ENCODE results near the gene PROSER3.

The PROSER3 gene

GRCh38 chr19:35753634-35754369 lies 4.2 kb upstream of the PROSER3 start:
- DNase-seq (ENCODE audit: low read depth) = no peak
- TF ChIP-seq, protein P1, sequence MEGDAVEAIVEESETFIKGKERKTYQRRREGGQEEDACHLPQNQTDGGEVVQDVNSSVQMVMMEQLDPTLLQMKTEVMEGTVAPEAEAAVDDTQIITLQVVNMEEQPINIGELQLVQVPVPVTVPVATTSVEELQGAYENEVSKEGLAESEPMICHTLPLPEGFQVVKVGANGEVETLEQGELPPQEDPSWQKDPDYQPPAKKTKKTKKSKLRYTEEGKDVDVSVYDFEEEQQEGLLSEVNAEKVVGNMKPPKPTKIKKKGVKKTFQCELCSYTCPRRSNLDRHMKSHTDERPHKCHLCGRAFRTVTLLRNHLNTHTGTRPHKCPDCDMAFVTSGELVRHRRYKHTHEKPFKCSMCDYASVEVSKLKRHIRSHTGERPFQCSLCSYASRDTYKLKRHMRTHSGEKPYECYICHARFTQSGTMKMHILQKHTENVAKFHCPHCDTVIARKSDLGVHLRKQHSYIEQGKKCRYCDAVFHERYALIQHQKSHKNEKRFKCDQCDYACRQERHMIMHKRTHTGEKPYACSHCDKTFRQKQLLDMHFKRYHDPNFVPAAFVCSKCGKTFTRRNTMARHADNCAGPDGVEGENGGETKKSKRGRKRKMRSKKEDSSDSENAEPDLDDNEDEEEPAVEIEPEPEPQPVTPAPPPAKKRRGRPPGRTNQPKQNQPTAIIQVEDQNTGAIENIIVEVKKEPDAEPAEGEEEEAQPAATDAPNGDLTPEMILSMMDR (conservative IDR thresholded peaks at IDR 0.05; ENCODE audit: low read depth, low read length) = no peak
- no peak overlapping the region for H3K4me3 ChIP-seq (ENCODE audit: low read length)

DNA sequence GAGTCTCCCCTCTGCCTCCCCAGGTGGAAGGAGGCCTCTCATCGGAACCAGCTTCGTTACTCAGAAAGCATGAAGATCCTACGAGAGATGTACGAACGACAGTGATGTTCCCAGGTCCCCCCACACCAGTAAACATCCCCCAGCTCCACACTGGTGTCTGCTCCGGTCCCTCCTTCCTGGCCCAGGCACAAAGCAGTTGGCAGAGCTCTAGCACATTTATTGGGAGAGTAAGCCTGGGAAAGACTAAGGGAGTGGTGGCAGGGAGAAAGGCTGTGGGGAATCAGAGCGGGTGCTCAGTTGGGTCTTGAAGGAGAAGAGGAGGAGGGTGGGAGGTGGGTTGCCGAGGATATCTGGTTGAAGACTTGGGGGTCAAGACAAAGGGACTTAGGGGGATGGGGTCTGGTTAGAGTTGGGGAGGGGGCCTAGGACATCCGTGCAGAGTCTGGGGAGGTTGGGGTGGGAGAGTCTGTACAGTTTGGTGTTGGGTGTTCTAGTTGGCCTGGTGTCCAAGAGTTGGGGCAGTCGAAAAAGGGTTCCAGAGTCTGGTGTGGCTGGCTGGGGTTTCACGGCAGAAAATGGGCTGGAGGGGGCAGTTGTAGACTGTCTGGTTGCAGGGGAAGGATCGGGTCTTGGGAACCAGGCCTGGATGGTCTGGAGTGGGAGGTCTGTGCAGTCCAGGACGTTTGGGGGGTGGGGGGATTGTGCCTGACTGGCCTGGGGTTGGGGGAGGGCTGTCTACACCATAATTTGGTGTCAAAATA lies 3.4 kb upstream of the PROSER3 start:
- H3K4me3 ChIP-seq (ENCODE audit: low read length) = no peak overlapping the region
- TF ChIP-seq, protein P1 (conservative IDR thresholded peaks at IDR 0.05; ENCODE audit: low read depth, low read length) = no peak
- no peak for DNase-seq (ENCODE audit: low read depth)

- TF ChIP-seq, protein P1 (conservative IDR thresholded peaks at IDR 0.05; ENCODE audit: low read depth, low read length) = no peak
- DNase-seq (ENCODE audit: low read depth) = no peak
- H3K4me3 ChIP-seq (ENCODE audit: low read length) = no peak overlapping the region
These were observed 2.8 kb upstream of the PROSER3 start for GRCh38 chr19:35755131-35755549.

- TF ChIP-seq, protein P1 (conservative IDR thresholded peaks at IDR 0.05; ENCODE audit: low read depth, low read length) = no peak
- H3K4me3 ChIP-seq (ENCODE audit: low read length) = peak overlapping the region; percentile 83
- no peak for DNase-seq (ENCODE audit: low read depth)
These were observed 2.2 kb upstream of the PROSER3 start for GRCh38 chr19:35755550-35756376.

GRCh38 chr19:35756377-35757230 lies 1.4 kb upstream of the PROSER3 start, which contains the start of gene HSPB6:
Gene HSPB6 (minus strand): TSS chr19:35757029. CDS start chr19:35757008, 21 bp downstream.
- peak within 1 kb of the TSS; percentile 83 for H3K4me3 ChIP-seq (ENCODE audit: low read length)
- TF ChIP-seq, protein P1 (conservative IDR thresholded peaks at IDR 0.05; ENCODE audit: low read depth, low read length) = no peak
- DNase-seq (ENCODE audit: low read depth) = no peak

DNA sequence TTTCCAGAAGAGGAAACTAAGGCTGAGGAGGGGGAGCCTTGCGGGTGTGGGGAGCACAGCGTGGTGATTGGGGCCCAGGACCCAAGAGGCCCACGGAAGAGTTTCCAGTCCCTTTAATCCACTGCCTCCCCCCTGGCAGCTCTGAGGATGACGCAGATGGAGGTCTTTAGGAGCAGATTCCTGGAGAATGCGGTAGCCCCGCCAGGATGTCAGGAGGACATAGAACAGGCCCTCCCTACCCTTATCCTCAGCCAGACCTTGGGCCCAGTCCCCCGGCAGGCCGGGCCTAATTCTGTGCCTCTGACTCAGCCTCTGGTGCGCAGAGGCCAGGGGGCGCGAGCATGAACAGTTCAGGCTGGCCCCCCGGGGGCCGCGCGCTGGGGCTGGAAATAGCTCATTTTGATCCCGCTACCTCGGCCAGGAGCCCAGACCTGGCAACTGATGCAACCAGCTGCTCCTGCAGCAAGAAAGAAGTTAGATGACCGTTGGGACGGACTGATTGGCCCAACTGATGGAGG lies 686 bp upstream of the PROSER3 start:
- TF ChIP-seq, protein P1 (conservative IDR thresholded peaks at IDR 0.05; ENCODE audit: low read depth, low read length) = peak; percentile 12
- H3K4me3 ChIP-seq (ENCODE audit: low read length) = peak overlapping the region; percentile 83
- peak; percentile 78 for DNase-seq (ENCODE audit: low read depth)
